ENCODE results near the gene GRWD1. TPM values are rescaled to one million over a fixed set of nuclear protein-coding genes. Genes with fewer than 3 reads are reported as not detected.

Gene GRWD1
- total RNA-seq, 2 donors from 2014 or later = 11.9 TPM

DNA sequence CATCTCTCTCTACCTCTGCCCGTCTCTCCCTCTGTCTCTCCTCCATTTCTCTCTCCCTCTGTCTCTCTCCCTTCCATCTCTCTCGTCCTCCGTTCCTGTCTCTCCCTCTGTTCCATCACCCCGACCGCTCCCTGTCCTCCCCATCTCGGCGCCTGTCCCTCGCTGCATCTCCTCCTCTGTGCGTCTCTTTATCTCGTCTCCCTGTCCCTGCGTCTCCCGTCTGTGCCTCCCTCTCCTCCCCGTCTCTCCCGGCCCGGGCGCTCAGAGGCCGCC lies 47.7 kb upstream of the GRWD1 start:
- Histone ChIP-seq H3K36me3 (replicated peaks in 1 of 2; ENCODE audit: insufficient read depth in 1 of 2, low read depth in 2 of 2) (no peaks in the 10 kb centered on the region), H3K27me3 (peaks cover 0 to 40% of the 10 kb centered on the region in 2 donors), H3K27ac (no peak overlapping the region), H3K4me3 (no peak overlapping the region), H3K9me3 (no peaks in the 10 kb centered on the region), H3K4me1 (peaks cover 19% of the 10 kb centered on the region)
- TF ChIP-seq CTCF (IDR thresholded peaks at IDR 0.05) (no peak), POLR2A (IDR thresholded peaks at IDR 0.05) (no peak)
- no peak for DNase-seq
- intact Hi-C loops (cut with DNase I) = no loop called here
- WGBS, 2 donors = 4 to 8% methylated on average over 12 to 17 of the region's 17 CpGs
- ATAC-seq = no peak

GRCh38 chr19:48398375-48399235 lies 47.2 kb upstream of the GRWD1 start:
- intact Hi-C loops (cut with DNase I) = no loop called here

DNA sequence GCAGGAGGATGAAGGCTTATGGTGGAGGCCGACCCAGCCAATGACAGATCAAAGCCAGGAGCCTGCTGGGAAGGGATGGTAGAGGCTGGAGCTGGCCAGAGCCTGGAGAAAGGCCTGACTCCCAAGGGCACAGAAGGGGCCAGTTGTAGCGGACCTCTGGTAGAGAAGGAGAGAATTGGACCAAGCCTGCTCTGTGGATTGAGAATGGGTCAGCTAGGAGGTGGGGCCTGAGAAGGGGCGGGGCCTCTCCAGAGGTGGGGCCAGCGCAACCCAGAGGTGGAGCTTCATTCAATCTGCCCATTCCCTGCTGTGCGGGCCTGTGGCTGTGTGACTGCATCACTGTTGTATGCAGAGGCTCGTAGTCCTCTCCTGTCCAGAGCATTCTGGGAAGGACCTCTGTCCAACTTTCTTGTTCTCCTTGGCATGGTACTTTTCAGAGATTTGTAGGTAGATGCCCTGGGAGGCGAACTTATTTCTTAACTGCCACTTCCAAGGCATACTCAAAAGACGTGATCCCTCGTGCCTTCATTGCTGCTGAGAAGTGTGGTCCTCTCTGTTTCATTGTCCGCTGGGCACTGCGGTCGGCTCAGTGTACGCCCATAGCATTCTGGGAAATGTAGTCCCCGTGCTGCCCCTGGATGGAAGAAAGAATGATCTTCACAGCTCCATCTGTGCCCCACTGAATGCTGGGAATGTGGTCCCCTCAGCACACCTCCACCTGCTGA lies 45.6 kb upstream of the GRWD1 start:
- Histone ChIP-seq H3K4me3 (no peak overlapping the region), H3K36me3 (replicated peaks in 1 of 2; ENCODE audit: insufficient read depth in 1 of 2, low read depth in 2 of 2) (no peaks in the 10 kb centered on the region), H3K27me3 (peaks cover 0 to 29% of the 10 kb centered on the region in 2 donors), H3K27ac (no peak overlapping the region), H3K4me1 (peaks cover 5% of the 10 kb centered on the region), H3K9me3 (no peaks in the 10 kb centered on the region)
- WGBS, 2 donors = 57 to 60% methylated on average over 9 to 14 of the region's 14 CpGs
- peak; percentile 30 for ATAC-seq
- peak in 2 of 4 donors; percentile 37 to 54 for DNase-seq
- intact Hi-C loops (cut with DNase I) = no loop called here
- TF ChIP-seq POLR2A (IDR thresholded peaks at IDR 0.05) (no peak), CTCF (IDR thresholded peaks at IDR 0.05) (no peak)

More at GRCh38 chr19:48398375-48399235, 47.2 kb upstream of the GRWD1 start:
- H3K9me3 ChIP-seq = no peaks in the 10 kb centered on the region
- no peak overlapping the region for H3K27ac ChIP-seq
- no peak overlapping the region for H3K4me3 ChIP-seq
- peaks cover 0 to 35% of the 10 kb centered on the region in 2 donors for H3K27me3 ChIP-seq
- peaks cover 15% of the 10 kb centered on the region for H3K4me1 ChIP-seq
- TF ChIP-seq POLR2A (IDR thresholded peaks at IDR 0.05) = no peak
- no peak for TF ChIP-seq CTCF (IDR thresholded peaks at IDR 0.05)
- peak; percentile 62 for ATAC-seq
- peak; percentile 55 to 75 (median 64) for DNase-seq
- H3K36me3 ChIP-seq (replicated peaks in 1 of 2; ENCODE audit: insufficient read depth in 1 of 2, low read depth in 2 of 2) = no peaks in the 10 kb centered on the region
- WGBS, 2 donors = 17 to 86% methylated on average over 6 to 30 of the region's 104 CpGs

GRCh38 chr19:48401287-48401686 lies 44.5 kb upstream of the GRWD1 start:
- Histone ChIP-seq H3K4me1 (peaks cover 5% of the 10 kb centered on the region), H3K36me3 (replicated peaks in 1 of 2; ENCODE audit: insufficient read depth in 1 of 2, low read depth in 2 of 2) (no peaks in the 10 kb centered on the region), H3K27me3 (peaks cover 0 to 18% of the 10 kb centered on the region in 2 donors), H3K27ac (no peak overlapping the region), H3K9me3 (no peaks in the 10 kb centered on the region), H3K4me3 (no peak overlapping the region)
- TF ChIP-seq POLR2A (IDR thresholded peaks at IDR 0.05) = no peak
- TF ChIP-seq CTCF (IDR thresholded peaks at IDR 0.05) = no peak
- intact Hi-C loops (cut with DNase I) = no loop called here
- no peak for ATAC-seq
- WGBS, 2 donors = 66 to 76% methylated on average over 5 of the region's 5 CpGs
- DNase-seq = no peak
